Motor neuron (in vitro differentiated cells): ENCODE measurements around the gene PSMC3. TPM values are rescaled to one million over a fixed set of nuclear protein-coding genes. Genes with fewer than 3 reads are reported as not detected.
A peak's percentile ranks its signal among the peaks of the same experiment; 100 is the strongest.

Experiments
- ATAC-seq, 8 experiments: fragments of 200-7000 bp; cut with Tn5 transposase; replicated peaks in 6 of 8; 2 replicates each; pipeline ENCODE4 v1.8.0; 2021; ENCODE audit warnings: mild to moderate bottlenecking in 8 of 8, moderate library complexity in 8 of 8
- H3K27ac ChIP-seq, 2 donors: fragments of 250-450 bp; sonication (Bioruptor Pico); 2 replicates each; pipeline ENCODE4 v1.9.0; 2021; ENCODE audit warnings: antibody characterized with exemption in 2 of 2, mild to moderate bottlenecking in 2 of 2, moderate library complexity in 1 of 2
- H3K4me1 ChIP-seq, 2 donors: fragments of 250-450 bp; sonication (Bioruptor Pico); replicated peaks in 1 of 2; 2 replicates each; pipeline ENCODE4 v1.6.1; 2021; ENCODE audit warnings: antibody characterized with exemption in 2 of 2, mild to moderate bottlenecking in 2 of 2, moderate library complexity in 1 of 2
- H3K4me3 ChIP-seq, 5 donors: fragments of 250-450 bp; sonication (Bioruptor Pico); 2 replicates each; pipeline ENCODE4 v1.9.0; 2021; ENCODE audit warnings: antibody characterized with exemption in 5 of 5, mild to moderate bottlenecking in 5 of 5, moderate library complexity in 4 of 5
- WGBS, 10 experiments: fragments of 450-650 bp; shearing (Covaris generic); methylation state at CpG; one replicate each; pipeline ENCODE4 v1.0.0; 2022; 5-methylcytosine and 5-hydroxymethylcytosine counted together
- in situ Hi-C, 9 experiments: fragments of 400-800 bp; cut with MboI; loops; one replicate each; pipeline ENCODE4 v1.15.0; 2021; ENCODE audit warnings: low sequenced_read_pairs in 9 of 9, low pct_unique_long_range_greater_than_20kb in 2 of 9; ENCODE audit not compliant: unreplicated experiment in 9 of 9
- total RNA-seq, 8 experiments: library from RNA; unstranded; fragments of 300-600 nt; gene quantifications; 2 replicates each; pipeline versions ENCODE4 v1.2.3 to v1.2.4, GENCODE V29; 2022

PSMC3 gene
- total RNA-seq, 8 experiments from 2014 or later, result 106 to 245 (median 159) TPM

DNA sequence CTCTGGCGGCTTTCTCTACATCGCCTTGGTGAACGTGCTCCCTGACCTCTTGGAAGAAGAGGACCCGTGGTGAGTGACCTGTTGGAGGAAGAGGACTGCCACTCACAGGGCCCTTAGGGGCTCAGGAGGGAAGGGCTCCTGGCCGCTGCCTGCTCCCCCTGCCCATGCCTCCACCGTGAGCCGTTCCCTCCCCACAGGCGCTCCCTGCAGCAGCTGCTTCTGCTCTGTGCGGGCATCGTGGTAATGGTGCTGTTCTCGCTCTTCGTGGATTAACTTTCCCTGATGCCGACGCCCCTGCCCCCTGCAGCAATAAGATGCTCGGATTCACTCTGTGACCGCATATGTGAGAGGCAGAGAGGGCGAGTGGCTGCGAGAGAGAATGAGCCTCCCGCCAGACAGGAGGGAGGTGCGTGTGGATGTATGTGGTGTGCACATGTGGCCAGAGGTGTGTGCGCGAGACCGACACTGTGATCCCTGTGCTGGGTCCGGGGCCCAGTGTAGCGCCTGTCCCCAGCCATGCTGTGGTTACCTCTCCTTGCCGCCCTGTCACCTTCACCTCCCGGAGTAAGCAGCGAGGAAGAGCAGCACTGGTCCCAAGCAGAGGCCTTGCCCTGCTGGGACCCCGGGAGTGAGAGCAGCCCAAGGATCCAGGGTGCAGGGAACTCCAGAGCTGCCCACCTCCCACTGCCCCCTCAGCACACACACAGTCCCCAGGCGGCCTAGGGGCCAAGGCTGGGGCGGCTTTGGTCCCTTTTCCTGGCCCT lies 11.0 kb downstream of the PSMC3 start:
- WGBS, 10 experiments, result 80 to 100% (median 91%) methylated on average over 2 to 6 of the region's 31 CpGs; no CpG with 5 or more reads in 6 of the 10 experiments
- in situ Hi-C loops, result loop anchor here in 1 of 9 experiments (25.0 kb wide), 1 partner anchor 147 kb away; the partner anchor contains the start of genes CELF1 and PTPMT1
- Histone ChIP-seq H3K4me1 (no peaks in the 10 kb centered on the region), H3K27ac (no peak overlapping the region), H3K4me3 (no peak overlapping the region)
- peak in 5 of 8 experiments; percentile 3 to 23 (median 11) for ATAC-seq

DNA sequence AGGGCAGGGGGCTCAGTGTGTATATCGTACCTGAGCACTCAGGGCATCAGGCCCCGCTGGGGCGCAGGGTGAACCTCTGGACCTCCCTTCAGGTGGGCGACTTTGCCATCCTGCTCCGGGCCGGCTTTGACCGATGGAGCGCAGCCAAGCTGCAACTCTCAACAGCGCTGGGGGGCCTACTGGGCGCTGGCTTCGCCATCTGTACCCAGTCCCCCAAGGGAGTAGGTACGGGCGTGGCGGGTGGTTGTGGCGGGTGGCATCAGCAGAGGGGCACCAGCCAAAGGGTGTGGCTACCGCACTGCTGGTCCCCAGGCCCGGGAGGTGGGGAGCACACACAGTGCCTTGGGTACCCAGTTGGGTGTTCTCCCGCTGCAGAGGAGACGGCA lies 11.6 kb downstream of the PSMC3 start:
- WGBS, 10 experiments, result 95 to 96% methylated on average over 4 of the region's 19 CpGs; no CpG with 5 or more reads in 8 of the 10 experiments
- H3K4me1 ChIP-seq, result peaks cover 2% of the 10 kb centered on the region in 2 donors
- H3K27ac ChIP-seq, result no peak overlapping the region
- no peak overlapping the region for H3K4me3 ChIP-seq
- in situ Hi-C loops, result loop anchor here in 1 of 9 experiments (25.0 kb wide), 1 partner anchor 148 kb away; the partner anchor contains the start of genes CELF1 and PTPMT1
- peak in 3 of 8 experiments; percentile 1 to 6 (median 6) for ATAC-seq

DNA sequence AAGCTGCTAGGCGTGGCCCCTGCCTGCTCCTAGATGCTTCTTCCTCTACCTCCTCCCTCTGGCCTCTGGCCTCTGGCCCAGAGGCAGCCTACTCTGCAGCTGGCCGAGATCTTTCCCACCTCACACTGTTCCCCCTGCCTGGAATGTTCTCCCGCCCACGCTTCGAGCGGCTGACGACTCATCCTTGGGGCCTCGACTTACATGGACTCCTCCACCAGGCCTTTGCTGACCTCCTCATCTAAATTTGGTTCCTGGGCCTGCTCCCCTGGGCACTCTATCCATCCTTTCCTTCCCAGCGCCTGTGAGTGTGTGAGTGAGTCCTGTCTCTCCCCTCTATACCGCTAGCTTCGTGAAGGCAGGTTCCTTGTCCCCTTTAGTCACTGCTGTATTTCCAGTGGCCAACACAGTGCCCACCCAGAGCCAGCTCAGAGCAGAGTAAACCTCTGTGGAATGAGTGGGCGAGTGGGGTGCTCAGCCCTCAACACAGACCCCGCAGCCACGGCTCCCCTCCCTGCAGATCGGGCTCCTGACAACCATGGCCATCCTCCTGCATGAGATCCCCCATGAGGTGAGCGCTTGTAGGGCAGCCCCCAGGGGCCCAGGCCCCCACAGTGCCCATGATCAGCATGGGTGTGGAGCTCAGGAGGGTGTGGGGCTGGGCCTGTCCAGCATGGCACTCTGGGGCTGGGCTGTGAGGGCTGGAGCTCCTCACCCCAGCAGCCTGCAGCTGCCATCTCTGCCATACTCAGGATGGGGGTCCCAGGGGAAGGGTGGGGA lies 12.1 kb downstream of the PSMC3 start:
- no peak overlapping the region for H3K4me3 ChIP-seq
- H3K4me1 ChIP-seq, result peaks cover 8% of the 10 kb centered on the region in 2 donors
- in situ Hi-C loops, result loop anchor here in 1 of 9 experiments (25.0 kb wide), 1 partner anchor 148 kb away; the partner anchor contains the start of genes CELF1 and PTPMT1
- 24 to 100% (median 80%) methylated on average over 1 to 11 of the region's 16 CpGs; no CpG with 5 or more reads in 5 of the 10 experiments for WGBS, 10 experiments
- peak in 5 of 8 experiments; percentile 3 to 20 (median 11) for ATAC-seq
- H3K27ac ChIP-seq, result no peak overlapping the region

DNA sequence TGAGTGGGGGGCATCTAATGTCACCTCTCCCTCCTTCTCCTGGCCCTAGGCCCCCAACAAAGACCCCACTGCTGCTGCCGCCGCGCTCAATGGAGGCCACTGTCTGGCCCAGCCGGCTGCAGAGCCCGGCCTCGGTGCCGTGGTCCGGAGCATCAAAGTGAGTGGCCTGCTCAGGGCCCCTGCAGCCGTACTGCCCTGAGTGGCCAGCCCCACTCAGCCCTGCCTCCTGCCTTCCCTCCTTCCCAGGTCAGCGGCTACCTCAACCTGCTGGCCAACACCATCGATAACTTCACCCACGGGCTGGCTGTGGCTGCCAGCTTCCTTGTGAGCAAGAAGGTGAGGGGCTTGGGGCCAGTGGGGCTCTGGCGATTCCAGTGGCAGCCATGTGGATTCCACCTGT lies 12.9 kb downstream of the PSMC3 start:
- 60 to 88% (median 87%) methylated on average over 2 to 9 of the region's 13 CpGs; no CpG with 5 or more reads in 7 of the 10 experiments for WGBS, 10 experiments
- no peak overlapping the region for H3K27ac ChIP-seq

DNA sequence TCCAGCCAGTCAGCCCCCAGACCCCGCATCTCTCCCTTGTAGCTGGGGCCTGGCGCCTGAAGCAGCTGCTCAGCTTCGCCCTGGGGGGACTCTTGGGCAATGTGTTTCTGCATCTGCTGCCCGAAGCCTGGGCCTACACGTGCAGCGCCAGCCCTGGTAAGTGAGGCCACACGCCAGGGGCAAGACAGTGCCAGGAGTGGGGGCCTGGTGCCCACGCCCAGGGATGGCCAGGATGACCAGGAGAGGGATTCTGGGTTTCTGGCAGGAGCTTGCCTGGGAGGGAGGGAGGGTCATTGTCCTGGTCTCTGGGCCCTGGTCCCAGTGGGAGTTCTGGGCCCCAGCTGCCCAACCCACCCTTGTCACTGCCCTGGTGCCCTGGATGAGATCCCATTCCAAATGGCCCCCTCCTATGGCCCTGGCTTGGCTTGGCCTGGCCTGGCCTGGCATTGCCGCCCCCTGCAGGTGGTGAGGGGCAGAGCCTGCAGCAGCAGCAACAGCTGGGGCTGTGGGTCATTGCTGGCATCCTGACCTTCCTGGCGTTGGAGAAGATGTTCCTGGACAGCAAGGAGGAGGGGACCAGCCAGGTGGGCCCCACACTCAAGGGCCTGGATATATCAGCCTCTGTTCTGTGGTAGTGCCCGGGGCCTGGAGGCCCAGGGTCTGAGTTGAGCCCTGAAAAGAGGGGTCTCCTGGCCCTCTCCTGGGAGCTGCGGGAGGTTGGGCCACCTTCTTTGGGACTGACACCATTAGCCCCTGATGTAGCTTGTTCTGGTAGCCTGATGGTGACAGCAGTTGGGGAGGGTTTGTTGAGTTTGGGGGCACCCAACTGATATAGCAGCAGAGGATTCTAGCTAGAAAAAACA lies 14.1 kb downstream of the PSMC3 start:
- ATAC-seq, result no peak
- Histone ChIP-seq H3K27ac (no peak overlapping the region), H3K4me3 (no peak overlapping the region), H3K4me1 (peaks cover 13 to 14% of the 10 kb centered on the region in 2 donors)
- in situ Hi-C loops, result loop anchor here in 1 of 9 experiments (25.0 kb wide), 1 partner anchor 150 kb away; the partner anchor contains the start of genes CELF1 and PTPMT1
- 0 to 100% (median 85%) methylated on average over 1 to 4 of the region's 12 CpGs; no CpG with 5 or more reads in 7 of the 10 experiments for WGBS, 10 experiments

More for the DNA sequence above, 12.9 kb downstream of the PSMC3 start:
- ATAC-seq, result no peak
- in situ Hi-C loops, result loop anchor here in 1 of 9 experiments (25.0 kb wide), 1 partner anchor 149 kb away; the partner anchor contains the start of genes CELF1 and PTPMT1
- Histone ChIP-seq H3K4me3 (no peak overlapping the region), H3K4me1 (peaks cover 9% of the 10 kb centered on the region in 2 donors)

DNA sequence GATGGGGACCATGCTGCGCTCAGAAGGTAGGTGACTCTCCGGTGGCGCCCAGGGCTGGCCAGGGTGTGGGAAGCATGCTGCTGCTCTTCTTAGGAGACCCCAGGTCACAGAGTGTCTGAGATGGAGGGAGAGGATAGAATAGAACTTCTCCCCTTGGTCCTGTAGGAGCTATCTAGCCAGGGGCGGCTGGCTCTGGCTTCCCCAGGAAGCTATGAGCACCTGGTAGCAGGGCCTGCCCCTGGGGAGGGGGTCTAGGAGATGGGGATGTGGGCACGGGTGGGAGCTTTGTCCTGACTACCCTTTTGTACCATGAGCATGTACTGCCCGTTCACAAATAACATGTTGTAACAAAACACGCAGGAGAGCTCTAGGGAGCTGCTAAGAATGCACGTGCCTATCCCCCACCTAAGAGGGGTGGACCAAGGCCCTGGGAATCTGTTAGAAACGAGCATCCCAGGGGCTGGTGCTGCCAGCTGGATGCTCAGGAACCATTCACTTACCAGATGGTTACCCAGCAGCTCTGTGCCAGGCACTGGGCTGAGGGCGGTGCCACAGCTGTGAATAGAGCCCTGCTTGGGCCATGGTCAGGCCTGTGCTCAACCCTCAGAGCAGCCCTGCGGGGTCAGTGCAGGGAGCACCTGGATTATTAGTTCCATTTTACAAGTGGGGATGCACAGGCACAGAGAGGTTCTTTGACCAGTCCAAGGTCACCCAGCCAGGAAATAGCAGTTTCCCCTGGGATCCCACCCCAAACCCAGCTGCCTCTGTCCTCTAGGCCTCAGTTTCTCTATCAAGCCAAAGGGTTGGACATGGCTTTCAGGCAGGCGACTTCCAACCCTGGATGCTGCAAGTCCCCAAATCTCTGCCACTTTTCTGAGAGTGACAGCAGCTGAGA lies 15.6 kb downstream of the PSMC3 start:
- in situ Hi-C loops, result loop anchor here in 1 of 9 experiments (25.0 kb wide), 1 partner anchor 152 kb away; the partner anchor contains the start of genes CELF1 and PTPMT1
- no peak overlapping the region for H3K27ac ChIP-seq

DNA sequence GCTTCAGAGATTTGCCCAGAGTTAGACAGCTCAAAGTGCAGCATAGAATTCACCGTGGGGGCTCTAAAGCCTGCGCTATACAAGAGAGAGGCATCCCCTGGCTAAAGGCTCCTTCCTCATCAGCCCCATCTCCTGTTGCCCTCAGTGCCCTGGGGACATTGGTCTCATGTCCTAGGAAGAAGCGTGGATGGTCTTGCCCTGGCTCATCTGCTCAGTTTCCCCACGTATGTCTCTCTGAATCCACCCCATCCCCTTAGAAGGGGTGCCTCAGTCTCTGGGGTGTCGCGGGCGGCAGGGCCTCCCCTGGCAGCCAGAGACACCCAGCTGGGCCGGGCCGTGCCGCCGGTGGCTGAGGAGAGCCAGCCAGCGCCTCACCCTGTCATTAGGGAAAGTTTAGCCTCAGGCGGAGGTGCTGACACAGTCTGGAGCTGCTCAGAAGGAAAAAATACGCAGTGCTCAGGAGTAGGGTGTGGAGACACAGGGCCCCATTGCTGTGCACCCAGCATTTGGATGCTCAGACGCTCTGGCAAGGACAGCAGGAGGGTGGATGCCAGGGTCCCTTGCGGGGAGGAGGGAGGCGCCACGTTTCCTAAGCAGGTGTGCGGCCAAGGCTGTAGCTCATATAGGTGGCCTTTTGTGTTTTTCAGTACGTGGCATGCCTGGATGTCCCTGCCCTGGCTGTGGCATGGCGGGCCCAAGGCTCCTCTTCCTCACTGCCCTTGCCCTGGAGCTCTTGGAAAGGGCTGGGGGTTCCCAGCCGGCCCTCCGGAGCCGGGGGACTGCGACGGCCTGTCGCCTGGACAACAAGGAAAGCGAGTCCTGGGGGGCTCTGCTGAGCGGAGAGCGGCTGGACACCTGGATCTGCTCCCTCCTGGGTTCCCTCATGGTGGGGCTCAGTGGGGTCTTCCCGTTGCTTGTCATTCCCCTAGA lies 16.5 kb downstream of the PSMC3 start:
- in situ Hi-C loops, result loop anchor here in 1 of 9 experiments (25.0 kb wide), 1 partner anchor 153 kb away; the partner anchor contains the start of genes CELF1 and PTPMT1
- 3 to 92% (median 90%) methylated on average over 2 to 11 of the region's 31 CpGs; no CpG with 5 or more reads in 7 of the 10 experiments for WGBS, 10 experiments
- Histone ChIP-seq H3K4me1 (peaks cover 16 to 17% of the 10 kb centered on the region in 2 donors), H3K27ac (peak overlapping the region in 1 of 2 donors; percentile 93), H3K4me3 (peak overlapping the region; percentile 61 to 84 (median 69))
- ATAC-seq, result peak in 2 of 8 experiments; percentile 4 to 6

More for the DNA sequence above, 15.6 kb downstream of the PSMC3 start:
- 28 to 100% (median 85%) methylated on average over 1 to 6 of the region's 12 CpGs; no CpG with 5 or more reads in 4 of the 10 experiments for WGBS, 10 experiments
- no peak overlapping the region for H3K4me3 ChIP-seq
- H3K4me1 ChIP-seq, result peaks cover 16 to 17% of the 10 kb centered on the region in 2 donors
- no peak for ATAC-seq

DNA sequence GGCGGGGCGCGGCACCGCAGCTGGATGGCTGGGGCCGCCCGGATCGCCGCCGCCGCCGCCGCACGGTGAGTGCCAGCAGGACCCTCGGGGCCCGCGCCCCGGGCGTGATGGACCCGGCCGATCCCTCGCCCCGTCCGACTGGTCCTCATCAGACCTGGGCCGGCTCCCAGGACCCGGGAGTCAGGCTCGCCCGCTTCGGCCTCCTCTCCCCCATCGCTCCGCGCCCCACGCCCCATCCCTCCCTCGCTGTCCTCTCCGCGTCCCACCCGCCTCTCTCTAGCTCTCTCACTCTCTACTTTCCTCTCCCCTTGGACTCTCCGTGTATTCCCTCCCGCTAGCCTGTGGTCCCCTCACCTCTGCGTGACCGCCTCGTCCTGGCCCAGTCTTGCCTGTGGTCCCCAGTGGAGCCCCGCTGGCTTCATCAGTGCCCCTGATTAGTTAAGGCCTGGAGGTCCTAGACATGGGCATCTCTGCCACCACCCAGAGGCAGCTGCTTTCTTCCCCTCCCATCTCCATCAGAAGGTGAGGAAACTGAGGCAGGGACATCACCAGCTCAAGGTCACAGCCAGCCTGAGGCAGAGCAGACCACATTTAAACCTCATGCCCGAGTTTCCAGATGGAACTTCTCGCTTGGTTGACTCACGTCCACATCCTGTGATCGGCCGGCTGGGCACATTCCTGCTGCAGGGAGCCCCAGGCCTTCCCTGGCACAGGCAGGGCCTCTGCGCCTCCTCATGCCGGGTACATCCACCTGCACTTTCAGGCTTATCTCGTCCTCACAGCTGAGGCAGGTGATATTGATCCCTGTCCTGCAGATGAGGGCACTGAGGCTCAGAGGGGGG lies 17.4 kb downstream of the PSMC3 start:
- in situ Hi-C loops, result loop anchor here in 1 of 9 experiments (25.0 kb wide), 1 partner anchor 153 kb away; the partner anchor contains the start of genes CELF1 and PTPMT1
- Histone ChIP-seq H3K4me3 (peak overlapping the region; percentile 61 to 84 (median 69)), H3K27ac (peak overlapping the region; percentile 83 to 93), H3K4me1 (peaks cover 16 to 17% of the 10 kb centered on the region in 2 donors)
- ATAC-seq, result peak in 2 of 8 experiments; percentile 11 to 12
- 0 to 10% (median 0%) methylated on average over 1 to 6 of the region's 50 CpGs; no CpG with 5 or more reads in 5 of the 10 experiments for WGBS, 10 experiments

DNA sequence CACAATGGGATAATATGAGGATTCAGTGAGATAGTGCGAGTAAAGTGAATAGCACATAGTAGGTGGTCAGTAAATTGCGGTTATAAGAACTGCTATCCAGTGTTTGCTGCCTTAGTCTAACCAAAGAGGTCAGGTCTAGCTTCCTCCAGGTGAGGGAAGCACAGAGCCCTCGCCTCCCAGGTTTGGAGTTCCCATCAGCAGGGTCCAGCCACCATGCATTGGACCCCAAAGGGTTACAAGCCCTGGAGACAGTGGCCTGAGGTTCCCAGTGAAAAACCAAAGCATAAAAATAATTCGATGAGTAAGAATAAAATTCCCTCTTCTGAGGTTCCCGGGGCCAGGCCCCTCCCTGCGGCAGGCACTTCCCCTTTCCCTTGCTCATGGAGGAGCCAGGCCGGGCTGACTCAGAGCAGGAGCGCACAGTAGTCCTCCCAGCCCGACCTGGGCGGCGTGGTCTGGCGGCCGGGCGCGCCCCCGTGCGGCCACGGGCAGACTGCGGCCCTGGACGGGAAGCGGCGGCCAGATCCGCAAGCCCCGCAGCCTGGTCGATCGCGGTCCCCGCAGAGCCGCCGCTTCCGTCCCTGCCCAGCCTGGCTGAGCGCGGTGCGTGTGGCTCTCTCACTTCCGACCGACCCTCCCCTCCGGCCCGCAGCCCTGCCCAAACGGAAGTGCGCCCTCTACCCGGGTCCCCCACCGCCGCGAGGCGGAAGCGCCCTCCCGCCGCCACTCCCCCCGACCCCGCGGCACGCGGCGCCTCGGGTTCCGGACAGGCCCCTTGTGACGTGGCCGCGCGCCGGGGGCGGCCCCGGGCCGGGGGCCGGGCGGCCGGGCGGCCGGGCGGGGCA lies 18.3 kb downstream of the PSMC3 start, which contains the start of gene SLC39A13:
TSS of gene SLC39A13 (plus strand) at position 845 of the 845 bp plus-strand sequence. CDS start 1,505 bp downstream, outside the sequence.
- Histone ChIP-seq H3K27ac (peak within 1 kb of the TSS; percentile 83 to 93), H3K4me3 (peak within 1 kb of the TSS; percentile 61 to 84 (median 69)), H3K4me1 (peaks cover 16 to 17% of the 10 kb centered on the region in 2 donors)
- in situ Hi-C loops, result loop anchor here in 1 of 9 experiments (25.0 kb wide), 1 partner anchor 154 kb away; the partner anchor contains the start of genes CELF1 and PTPMT1
- ATAC-seq, result peak; percentile 78 to 95 (median 93)
- 0 to 14% (median 0%) methylated on average over 1 to 18 of the region's 70 CpGs; no CpG with 5 or more reads in 5 of the 10 experiments for WGBS, 10 experiments
